Left ventricle myocardium superior (tissue), 1 donor: ENCODE data around the gene UBXN2A. TPM values are rescaled to one million over a fixed set of nuclear protein-coding genes. Genes with fewer than 3 reads are reported as not detected.
"Not testable (repeated sequence)": the region's sequence is repeated elsewhere in the genome, so short reads cannot be mapped to it uniquely, and the experiment has no call there.

Source experiments
- ATAC-seq: fragments of 200-7000 bp; cut with Tn5 transposase; one replicate; pipeline ENCODE4 v1.9.1; 2020; ENCODE audit warnings: mild to moderate bottlenecking, moderate library complexity
- DNase-seq: peaks from one replicate; pipeline ENCODE4 v3.0.0-alpha.2; 2020
- intact Hi-C: fragments of 100-400 bp; cut with micrococcal nuclease; formaldehyde crosslinking; loops from one replicate; pipeline ENCODE4 v1.11.0; 2022
- total RNA-seq: library from RNA; stranded (reverse); fragmentation: NEBNext Ultra II Directional; extraction: Animal tissue kit (Norgen Biotek cat#: 25700); gene quantifications from one replicate; pipeline ENCODE4 v1.2.1, GENCODE V29; 2021
- donor health status: DM: no; HTN: yes; CAD: no; lungs with severe emphysema.

Gene UBXN2A
- total RNA-seq, 1 donor from 2014 or later = 20.5 TPM

- intact Hi-C loops = no loop called here
- DNase-seq (no peak), ATAC-seq (no peak)
Observed at GRCh38 chr2:23934259-23934658, 6.0 kb upstream of the UBXN2A start.

- intact Hi-C loops = no loop called here
- DNase-seq (no peak), ATAC-seq (peak; percentile 53)
Observed at GRCh38 chr2:23940718-23941620, 706 bp downstream of the UBXN2A start.

- no peak for DNase-seq
- intact Hi-C loops = no loop called here
- no peak for ATAC-seq
Observed at GRCh38 chr2:23941644-23942043, 1.4 kb downstream of the UBXN2A start.

GRCh38 chr2:23943666-23944065, 3.4 kb downstream of the UBXN2A start:
- ATAC-seq (no peak), DNase-seq (no peak)
- intact Hi-C loops = no loop called here

- no peak for DNase-seq
- intact Hi-C loops = no loop called here
- peak; percentile 6 for ATAC-seq
Observed at GRCh38 chr2:23944527-23944926, 4.3 kb downstream of the UBXN2A start.

- DNase-seq (no peak), ATAC-seq (no peak)
- intact Hi-C loops = no loop called here
Observed at GRCh38 chr2:23944976-23945375, 4.7 kb downstream of the UBXN2A start.

- ATAC-seq (peak; percentile 26), DNase-seq (no peak)
- intact Hi-C loops = no loop called here
Observed at GRCh38 chr2:23947350-23947749, 7.1 kb downstream of the UBXN2A start.

GRCh38 chr2:23952558-23952957, 12.3 kb downstream of the UBXN2A start:
- ATAC-seq, DNase-seq, intact Hi-C loops: not testable (repeated sequence)

- intact Hi-C loops = no loop called here
- no peak for DNase-seq
- no peak for ATAC-seq
Observed at GRCh38 chr2:23953625-23954024, 13.4 kb downstream of the UBXN2A start.

- ATAC-seq (peak; percentile 61), DNase-seq (no peak)
- intact Hi-C loops = no loop called here
Observed at GRCh38 chr2:23954325-23955014, 14.2 kb downstream of the UBXN2A start.

GRCh38 chr2:23967846-23968245, 27.6 kb downstream of the UBXN2A start:
- no peak for DNase-seq
- no peak for ATAC-seq
- intact Hi-C loops = no loop called here

- ATAC-seq (no peak), DNase-seq (no peak)
- intact Hi-C loops = no loop called here
Observed at GRCh38 chr2:23976883-23977282, 36.6 kb downstream of the UBXN2A start.

- no peak for DNase-seq
- no peak for ATAC-seq
- intact Hi-C loops = no loop called here
Observed at GRCh38 chr2:23988371-23988770, 48.1 kb downstream of the UBXN2A start.

GRCh38 chr2:23992931-23993330, 52.7 kb downstream of the UBXN2A start:
- DNase-seq (no peak), ATAC-seq (no peak)
- intact Hi-C loops = no loop called here

GRCh38 chr2:23993736-23994269, 53.5 kb downstream of the UBXN2A start:
- ATAC-seq (no peak), DNase-seq (no peak)
- intact Hi-C loops = no loop called here

- intact Hi-C loops = no loop called here
- DNase-seq (no peak), ATAC-seq (no peak)
Observed at GRCh38 chr2:23994567-23994966, 54.3 kb downstream of the UBXN2A start.

- intact Hi-C loops = no loop called here
- DNase-seq (no peak), ATAC-seq (no peak)
Observed at GRCh38 chr2:24007693-24008092, 67.4 kb downstream of the UBXN2A start.

- intact Hi-C loops = no loop called here
- DNase-seq = no peak
- ATAC-seq = no peak
Observed at GRCh38 chr2:24008672-24009366, 68.6 kb downstream of the UBXN2A start.

- intact Hi-C loops = no loop called here
- ATAC-seq (no peak), DNase-seq (no peak)
Observed at GRCh38 chr2:24009367-24009679, 69.1 kb downstream of the UBXN2A start.
